ENCODE data around the gene RGS12.
"Not testable (repeated sequence)": the region's sequence is repeated elsewhere in the genome, so short reads cannot be mapped to it uniquely, and the experiment has no call there.

Gene RGS12

DNA sequence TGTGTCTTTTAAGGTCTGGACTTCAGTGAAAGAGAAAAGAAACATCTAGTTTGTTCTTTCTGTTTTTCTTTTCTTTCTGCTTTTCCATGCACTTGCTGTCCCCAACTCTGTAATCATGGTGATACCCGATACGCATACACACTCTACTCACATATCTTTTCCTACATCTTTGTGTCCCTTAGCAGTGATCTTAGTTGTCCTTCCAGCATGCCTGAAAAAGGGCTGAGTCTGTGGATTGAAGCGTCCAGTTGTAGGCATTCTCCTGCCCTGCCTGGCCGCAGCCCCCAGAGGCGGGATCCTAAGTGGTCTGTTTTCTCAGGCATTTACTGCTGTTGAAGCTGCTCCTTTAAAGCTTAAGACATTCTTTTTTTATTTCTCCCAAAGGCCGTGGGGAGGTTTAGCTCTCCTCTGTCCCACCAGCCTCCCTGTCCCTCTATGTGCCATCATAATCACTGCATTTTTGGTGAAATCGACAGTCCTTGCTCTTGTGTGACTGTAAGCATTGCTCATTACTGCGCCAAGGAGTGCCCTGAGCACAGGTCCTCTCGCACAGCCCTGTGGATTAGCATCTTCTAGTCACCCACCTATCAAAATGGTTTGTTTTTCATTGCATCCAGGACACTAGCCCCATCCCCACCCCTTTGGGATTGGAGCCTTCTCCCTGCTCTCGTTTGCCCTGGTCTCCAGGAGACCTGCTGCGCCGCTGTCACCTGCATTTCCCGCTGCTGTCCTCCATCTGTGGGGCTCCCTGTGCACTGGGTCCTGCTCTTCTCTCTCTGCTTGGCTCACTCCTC lies 4.4 kb downstream of the RGS12 start:
- DNase-seq, result no peak

- DNase-seq, result no peak
Observed at GRCh38 chr4:3299122-3299975, 6.5 kb downstream of the RGS12 start.

DNA sequence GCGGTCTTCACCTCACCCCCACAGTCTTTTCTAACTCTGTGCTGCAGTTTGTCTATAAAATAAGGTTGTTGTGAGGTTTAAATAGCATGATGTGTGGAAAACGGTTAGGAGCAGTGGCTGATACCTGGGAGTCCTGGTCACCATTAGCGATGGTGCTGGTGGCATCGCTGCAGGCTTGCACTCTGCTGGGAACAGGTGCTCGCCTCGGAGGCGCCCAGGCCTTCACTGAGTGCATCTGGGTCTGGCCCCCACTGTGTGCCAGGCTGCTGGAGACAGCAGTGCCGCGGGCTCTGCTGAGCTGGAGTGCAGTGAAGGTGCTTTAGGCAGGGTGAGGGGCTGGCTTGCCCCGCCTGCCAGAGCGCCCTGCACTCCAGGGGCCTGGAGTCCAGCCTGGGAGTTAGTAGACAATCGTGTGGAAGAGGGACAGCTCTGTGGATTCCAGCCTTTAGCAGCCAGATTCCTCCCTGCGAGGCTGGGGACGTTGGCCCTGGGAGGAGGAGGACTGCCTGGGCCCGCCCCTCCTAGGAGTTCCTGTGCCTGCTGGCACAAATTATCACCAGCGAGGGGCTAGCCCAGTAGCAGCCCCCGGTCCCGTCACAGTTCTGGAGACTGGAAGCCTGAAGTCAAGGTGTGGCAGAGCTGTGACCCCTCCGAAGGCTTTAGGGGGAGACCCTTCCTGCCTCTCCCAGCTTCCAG lies 7.3 kb downstream of the RGS12 start:
- DNase-seq, result no peak

GRCh38 chr4:3300882-3301281 lies 8.1 kb downstream of the RGS12 start:
- not testable (repeated sequence) for DNase-seq

DNA sequence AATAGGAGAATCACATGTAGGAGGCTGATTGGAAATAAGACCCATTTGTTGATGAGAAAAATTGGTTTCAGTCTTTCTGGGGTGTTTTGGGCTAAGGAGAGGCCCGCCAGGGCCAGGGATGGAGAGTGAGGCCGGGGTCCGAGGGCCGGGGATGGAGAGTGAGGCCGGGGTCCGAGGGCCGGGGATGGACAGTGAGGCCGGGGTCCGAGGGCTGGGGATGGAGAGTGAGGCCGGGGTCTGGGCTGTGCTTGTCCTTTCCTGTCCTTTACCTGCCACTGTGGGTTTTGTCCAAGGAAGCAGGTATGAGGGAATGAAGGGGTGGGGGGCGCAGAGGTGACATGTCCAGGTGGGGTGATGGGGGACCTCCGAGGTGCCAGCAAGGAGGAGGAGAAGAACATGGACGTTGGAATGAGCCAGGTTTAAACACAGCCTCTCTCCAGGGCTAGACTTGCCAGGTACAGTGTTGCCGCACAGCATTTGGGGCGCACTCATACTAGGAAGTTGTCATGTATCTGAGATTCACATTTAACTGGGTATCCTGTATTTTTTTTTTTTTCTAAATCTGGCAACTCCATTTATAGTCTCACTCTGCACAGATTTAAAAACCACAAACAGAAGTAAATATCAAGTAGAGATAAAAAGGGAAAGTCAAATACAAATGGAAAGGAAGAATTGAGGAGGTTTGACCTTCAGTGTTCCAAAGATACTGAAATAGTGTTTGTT lies 8.8 kb downstream of the RGS12 start:
- DNase-seq, result no peak

GRCh38 chr4:3302173-3302785 lies 9.5 kb downstream of the RGS12 start:
- DNase-seq, result peak; percentile 85

- DNase-seq, result no peak
Observed at GRCh38 chr4:3302786-3303564, 10.2 kb downstream of the RGS12 start.

- no peak for DNase-seq
Observed at GRCh38 chr4:3303565-3303824, 10.7 kb downstream of the RGS12 start.

DNA sequence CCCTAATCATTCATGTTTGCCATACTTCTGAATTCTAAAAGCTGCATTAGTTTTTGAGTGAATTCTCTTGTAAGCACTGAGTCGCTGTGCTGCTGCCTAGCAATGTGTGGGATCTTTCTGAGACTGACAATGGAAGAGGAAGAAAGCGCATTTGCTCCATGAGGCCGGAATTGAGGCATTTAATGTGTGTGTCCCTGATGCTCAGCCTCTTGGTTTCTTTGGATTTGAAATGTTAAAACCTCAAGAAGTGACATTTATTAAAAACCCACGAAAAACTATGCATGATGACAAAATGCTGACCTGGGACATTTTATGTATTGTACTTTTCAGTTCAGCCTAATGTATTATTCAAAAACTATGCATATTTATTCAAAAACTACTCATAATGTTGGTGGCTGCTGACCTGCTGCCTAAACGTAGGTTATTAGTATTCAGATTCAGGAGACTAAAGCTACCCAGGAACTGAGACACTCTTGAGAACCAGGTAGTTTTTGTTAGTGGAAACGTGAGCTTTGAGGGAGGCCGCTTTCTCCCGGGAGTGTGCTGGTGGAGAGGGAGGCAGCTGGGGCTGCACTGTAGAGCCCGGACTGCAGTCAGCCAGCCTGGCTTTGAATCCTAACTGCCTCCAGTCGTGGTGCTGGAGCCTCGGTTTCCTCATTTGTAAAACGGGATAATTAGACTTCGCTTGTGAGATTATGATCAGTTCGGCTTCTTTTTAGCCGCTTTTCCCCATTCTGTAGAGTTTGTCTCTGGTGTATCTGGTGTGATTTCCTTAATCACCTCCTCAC lies 11.3 kb downstream of the RGS12 start:
- DNase-seq, result no peak

DNA sequence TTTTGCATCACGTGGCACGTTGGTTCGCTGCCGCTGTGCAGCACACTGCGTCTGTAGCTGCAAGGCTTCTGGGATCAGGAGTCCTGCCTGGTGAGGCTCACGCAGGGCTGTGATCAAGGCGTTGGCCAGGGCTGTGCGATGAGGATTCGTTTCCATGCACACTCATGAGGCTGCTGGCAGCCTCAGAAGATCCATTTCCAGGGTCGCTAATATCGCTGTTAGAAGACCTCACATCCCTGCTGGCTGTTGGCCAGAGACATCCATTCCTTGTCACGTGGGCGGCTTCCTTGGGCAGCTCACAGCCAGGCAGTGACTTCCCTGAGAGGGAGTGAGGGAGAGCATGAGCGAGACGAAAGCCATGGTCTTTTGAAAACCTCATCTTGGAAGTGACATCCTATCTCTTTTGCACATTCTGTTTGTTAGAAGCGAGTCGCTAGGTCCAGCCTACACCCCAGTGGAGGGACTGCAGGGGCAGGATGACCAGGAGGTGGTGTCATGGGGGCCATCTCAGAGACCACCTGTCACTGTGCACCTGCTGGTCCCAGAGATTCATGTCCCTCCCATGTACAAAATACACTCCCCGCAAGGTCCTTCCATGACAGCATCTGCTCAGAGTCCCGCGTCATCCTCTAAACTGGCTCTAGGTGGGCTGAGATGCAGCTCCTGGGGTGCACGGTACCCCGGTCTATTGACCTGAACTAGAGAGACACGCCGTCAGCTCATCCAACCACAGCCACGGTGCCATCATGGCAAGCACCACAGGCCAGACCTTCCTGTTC lies 12.2 kb downstream of the RGS12 start:
- no peak for DNase-seq

DNA sequence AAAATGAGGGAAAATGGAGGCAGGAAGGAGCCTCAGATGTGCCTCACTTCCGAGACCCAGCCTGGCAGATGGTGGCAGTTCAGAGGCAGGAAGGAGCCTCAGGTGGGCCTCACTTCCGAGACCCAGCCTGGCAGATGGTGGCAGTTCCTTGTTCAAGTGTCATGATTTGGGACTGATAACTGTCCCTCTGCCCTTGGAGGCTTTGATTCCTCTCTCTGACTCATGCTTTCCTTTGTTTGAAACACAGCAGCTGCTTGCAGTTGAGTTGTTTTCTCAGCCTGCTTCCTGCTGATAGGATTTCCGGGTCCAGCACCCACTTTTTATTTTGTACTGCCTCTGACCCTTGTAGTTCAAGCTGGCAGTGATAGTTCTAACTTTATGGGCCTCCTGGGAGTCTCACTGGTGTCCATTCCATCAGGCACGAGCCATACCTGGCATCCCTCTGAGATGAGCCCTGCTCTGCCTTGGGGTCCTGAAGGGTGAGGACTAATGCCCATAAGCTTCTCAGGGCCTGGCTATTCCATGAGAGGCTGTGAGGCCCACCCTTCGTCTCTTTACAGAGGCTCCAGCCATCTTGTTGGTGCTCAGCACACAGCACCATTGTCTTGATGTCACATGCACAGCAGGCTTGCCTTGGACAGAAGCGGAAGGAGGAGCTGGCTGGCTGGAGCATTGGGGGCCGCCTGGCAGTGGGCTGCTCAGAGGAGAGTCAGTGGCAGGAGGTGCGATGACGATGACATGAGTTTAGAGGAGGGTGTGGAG lies 13.0 kb downstream of the RGS12 start:
- no peak for DNase-seq

DNA sequence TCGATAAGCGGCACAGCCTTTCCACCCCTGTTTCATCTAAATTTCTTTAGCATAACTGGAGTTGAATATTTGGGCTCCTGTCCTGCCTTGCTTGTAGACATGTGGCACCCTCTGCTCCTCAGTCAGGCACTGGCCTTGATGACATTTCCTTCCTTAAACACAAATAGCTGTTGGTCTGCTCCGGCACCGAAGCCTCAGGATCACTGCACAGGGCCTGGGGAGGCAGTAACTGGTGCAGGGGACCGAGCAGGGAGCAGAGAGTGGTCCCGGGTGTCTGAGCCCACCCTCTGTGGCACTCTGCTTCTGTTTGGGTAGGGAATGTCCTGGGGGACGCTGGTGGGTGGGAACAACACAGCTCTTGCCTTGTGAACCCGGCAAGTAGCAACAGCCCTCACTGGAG lies 13.6 kb downstream of the RGS12 start:
- DNase-seq, result no peak

DNA sequence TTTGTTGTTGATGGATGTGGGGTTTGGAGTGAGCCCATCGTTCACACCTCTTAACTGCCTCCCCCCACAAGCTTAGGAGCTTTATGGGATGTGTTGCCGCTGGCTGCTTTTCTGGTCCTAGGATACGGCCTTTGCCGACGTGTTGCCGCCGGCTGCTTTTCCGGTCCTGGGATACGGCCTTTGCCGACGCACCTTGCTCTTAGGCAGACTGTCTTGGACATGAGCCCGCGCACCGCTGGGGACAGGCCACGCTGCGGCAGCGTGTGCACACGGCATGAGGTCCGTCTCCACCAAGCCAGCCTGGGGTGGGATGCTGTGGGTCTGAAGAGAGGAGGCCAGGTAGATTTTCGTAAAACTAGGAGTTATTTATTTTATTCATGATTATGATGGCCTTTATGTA lies 14.2 kb downstream of the RGS12 start:
- no peak for DNase-seq

GRCh38 chr4:3307486-3307885 lies 14.7 kb downstream of the RGS12 start:
- DNase-seq, result no peak

GRCh38 chr4:3307891-3308575 lies 15.2 kb downstream of the RGS12 start:
- DNase-seq, result no peak

DNA sequence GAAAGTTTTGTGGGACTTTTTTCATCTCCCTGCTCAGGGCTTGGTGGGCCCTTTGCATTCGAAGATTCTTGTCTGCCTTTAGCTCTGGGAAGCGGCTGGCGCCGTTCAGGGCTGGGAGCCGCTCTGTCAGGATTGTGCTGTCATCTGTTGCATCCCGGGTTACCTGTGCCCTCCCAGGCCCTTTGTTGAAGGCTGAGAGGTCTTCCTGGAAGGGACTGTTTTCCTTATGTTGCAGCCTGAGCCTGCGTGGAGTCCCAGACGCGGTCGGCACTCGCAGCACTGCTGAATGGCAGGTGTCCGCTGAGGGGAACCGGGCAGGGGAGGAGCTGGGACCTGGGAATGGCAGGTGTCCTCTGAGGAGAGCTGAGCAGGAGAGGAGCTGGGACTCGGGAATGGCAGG lies 15.9 kb downstream of the RGS12 start:
- DNase-seq, result no peak

- DNase-seq, result no peak
Observed at GRCh38 chr4:3310301-3311094, 17.7 kb downstream of the RGS12 start.

GRCh38 chr4:3311095-3311372 lies 18.2 kb downstream of the RGS12 start:
- peak; percentile 12 for DNase-seq
